Umbilical cord (tissue), 2 donors: Measurements from ENCODE around the gene LARP1. TPM values are rescaled to one million over a fixed set of nuclear protein-coding genes. Genes with fewer than 3 reads are reported as not detected.
"Not testable (repeated sequence)": the region's sequence is repeated elsewhere in the genome, so short reads cannot be mapped to it uniquely, and the experiment has no call there.

ENCODE experiments used
- DNase-seq: peaks from one replicate; pipeline ENCODE4 v3.0.0-alpha.2; 2015; ENCODE audit warnings: low spot score
- total RNA-seq: library from RNA; depleted of rRNA; stranded (reverse); fragments of >200 nt; gene quantifications from one replicate; pipeline ENCODE4 v1.2.3, GENCODE V29; 2014; ENCODE audit warnings: low replicate concordance; ENCODE audit not compliant: insufficient read depth

Gene LARP1
- total RNA-seq, 1 donor from 2014 or later, result 24.8 TPM

DNA sequence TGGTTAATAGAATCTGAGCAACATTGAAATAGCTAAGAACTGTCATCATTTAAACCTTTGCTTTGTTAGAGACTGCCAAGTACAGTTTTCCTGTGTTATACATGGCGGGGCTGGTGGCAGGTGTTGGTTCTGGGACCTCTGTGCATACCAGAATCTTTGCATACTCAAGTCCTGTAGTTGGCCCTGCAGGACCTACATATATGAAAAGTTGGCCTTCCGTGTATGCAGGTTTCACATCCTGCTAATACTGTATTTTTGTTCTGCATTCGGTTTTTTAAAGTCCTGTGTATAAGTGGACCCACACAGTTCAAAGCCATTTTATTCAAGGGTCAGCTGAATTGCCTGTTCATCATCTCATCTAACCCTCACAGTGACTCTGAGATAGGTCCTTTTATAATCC is 36.4 kb downstream of the LARP1 start:
- DNase-seq, result no peak

DNA sequence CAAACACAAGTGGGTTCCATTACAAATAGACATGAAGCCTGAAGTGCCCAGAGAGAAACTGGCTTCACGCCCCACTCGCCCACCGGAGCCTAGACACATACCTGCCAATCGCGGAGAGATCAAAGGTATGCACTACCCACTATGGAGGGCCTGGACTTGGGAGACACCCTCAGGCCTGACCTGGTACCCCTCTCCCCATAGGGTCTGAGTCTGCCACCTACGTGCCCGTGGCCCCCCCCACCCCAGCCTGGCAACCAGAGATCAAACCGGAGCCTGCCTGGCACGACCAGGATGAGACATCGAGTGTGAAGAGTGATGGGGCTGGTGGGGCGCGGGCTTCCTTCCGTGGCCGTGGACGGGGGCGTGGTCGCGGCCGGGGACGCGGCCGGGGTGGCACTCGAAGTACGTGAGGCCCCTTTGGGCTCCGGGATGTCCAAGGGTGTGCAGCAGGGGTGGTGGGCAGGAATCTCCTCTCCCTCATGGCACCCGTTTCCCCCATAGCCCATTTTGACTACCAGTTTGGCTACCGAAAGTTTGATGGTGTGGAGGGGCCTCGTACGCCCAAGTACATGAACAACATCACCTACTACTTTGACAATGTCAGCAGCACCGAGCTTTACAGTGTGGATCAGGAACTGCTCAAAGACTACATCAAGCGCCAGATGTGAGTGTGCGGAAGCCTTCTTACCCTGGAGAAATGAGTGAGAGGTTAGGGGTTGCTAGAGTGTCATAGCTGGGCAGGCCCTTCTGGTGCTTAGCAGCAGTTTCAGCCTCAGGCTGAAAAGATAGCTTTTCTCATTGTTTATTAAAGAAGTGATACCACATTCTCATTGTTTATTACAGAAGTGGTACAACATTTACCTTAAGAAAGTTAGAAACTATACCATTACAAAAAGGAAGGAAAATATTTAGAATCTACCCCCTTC is 38.7 kb downstream of the LARP1 start:
- no peak for DNase-seq

DNA sequence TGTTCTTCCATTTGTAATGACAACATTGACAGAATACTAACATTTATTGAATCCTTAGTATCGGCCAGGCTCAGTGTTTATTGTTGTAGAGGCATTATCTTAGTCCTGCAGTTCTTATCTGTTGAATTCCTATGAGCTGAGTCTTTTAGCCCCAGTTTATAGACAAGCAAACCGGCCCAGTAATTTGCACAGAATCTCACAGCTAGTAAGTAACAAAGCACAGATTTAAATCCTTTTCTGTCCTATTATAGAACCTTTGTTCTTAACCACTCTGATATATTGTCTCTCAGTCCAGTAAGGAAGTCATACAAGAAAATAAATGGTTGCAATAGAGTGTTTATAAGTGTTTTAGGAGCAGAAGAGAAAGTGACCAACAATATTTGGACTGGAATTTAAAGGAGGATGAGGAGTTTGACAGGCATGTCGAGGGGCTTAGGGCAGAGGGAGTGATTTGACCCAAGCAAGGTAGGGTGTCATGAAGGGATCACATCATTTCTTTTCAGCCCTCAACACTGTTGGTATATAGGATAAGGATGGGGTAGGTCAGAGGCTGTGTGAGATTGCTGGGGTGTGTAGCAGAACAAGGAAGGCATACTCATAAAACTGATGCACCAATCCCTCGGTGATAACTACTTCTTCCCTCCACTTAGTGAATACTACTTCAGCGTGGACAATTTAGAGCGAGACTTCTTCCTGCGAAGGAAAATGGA is 39.5 kb downstream of the LARP1 start:
- DNase-seq, result peak; percentile 50

DNA sequence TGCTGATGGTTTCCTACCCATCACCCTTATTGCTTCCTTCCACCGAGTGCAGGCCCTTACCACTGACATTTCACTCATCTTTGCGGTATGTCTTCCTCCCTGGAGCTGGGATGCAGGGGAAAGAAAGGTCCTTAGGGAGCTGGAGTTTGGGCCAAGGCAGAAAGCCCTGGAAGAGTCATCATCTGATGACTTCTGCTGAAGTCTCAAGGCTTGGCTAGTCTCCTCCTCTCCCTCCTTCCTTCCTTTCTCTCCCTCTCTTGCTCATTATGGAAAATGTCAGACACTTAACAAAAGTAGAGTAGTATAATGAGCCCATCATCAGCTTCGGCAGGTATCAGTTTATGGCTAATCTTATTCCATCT is 40.0 kb downstream of the LARP1 start:
- no peak for DNase-seq

DNA sequence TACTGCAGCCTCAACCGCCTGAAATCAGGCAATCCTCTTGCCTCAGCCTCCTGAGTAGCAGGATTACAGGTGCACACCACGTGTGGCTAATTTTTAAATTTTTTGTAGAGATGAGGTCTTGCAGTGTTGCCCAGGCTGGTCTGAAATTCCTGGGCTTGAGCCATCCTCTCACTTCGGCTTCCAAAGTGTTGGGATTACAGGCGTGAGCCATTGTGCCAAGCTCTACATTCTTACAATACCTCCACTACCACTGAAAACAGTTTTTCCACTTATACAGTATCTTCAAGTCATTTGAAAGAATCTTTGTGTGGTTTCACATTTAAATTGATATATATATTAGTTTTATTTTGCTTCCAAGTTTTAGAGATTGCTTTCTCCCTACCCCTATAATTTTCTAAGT is 42.6 kb downstream of the LARP1 start:
- DNase-seq, result no peak

DNA sequence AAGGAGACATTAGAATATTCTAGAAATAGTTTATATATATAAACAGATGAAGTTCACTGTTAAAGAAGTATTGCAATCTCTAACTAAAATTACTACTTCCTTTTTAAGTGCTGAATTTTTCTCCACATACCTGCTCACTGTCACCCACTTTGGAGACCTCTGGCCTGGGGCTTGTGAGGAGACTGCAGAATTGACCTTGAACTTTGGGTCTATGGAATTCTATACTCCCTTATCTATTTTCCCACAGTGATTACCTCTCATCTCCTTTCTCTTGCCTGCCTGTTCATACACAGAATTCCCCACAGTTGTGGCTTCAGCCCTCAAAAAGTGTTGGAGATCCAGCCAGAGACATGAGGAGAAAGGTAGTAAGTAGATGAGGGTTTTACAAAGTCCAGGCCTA is 45.4 kb downstream of the LARP1 start:
- no peak for DNase-seq

DNA sequence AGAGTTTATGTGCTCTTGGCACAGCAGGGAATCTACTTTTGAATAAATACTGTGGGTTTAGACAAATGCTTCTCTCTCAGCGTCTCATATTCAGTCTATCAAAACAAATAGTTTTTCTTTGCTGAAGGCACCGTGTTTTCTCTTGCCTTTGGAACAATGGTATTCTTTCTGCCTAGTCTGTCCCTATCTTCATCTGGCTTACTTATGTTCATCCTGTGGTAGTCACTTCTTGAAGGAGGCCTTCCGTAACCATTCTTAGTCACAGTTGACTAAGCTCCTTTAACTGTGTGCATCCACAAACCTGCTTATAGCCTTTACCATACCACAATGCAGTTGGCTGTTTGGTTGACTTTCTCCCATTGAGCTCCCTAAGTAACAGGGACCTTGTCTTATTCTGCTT is 45.9 kb downstream of the LARP1 start:
- no peak for DNase-seq

DNA sequence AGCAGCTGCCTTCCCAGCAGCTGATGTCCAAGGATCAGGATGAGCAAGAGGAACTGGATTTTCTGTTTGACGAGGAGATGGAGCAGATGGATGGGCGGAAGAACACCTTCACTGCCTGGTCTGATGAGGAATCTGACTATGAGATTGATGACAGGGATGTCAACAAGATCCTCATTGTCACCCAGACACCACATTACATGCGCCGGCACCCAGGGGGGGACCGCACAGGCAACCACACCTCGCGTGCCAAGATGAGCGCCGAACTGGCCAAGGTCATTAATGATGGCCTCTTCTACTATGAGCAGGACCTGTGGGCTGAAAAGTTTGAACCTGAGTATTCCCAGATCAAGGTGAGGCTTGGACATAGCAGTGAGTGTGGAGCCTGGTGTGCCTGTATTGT is 46.9 kb downstream of the LARP1 start:
- no peak for DNase-seq

DNA sequence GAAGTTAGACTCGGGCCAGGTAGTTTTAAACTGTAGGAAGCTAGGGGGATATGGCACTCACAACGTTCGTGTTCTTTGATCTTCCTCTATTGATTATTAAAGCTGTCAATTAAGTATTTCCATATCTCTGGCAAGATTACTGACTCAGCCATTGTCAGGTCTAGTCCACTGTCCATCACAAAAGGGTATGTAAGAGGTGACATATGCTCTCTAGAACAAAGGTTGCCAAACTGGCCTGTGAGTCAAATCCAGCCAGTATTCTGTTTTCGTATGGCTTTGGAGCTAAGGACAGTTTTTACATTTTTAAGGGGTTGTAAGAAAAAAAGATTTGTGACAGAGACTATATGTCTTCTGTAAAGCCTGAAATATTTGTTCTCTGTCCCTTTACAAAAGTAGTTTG is 51.0 kb downstream of the LARP1 start:
- no peak for DNase-seq

DNA sequence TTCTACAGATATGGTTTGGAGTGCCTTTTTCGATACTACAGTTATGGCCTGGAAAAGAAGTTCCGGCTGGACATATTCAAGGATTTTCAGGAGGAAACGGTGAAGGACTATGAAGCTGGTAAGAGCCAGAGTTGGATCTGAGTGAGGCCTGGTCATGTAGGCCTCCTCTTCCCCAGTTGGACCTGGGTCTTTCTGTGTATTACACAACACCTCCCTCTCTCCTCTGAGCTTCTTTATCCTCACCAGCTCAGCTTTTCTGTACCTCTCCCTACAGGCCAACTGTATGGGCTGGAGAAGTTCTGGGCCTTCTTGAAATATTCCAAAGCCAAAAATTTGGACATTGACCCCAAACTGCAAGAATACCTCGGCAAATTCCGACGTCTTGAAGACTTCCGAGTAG is 56.1 kb downstream of the LARP1 start:
- no peak for DNase-seq

DNA sequence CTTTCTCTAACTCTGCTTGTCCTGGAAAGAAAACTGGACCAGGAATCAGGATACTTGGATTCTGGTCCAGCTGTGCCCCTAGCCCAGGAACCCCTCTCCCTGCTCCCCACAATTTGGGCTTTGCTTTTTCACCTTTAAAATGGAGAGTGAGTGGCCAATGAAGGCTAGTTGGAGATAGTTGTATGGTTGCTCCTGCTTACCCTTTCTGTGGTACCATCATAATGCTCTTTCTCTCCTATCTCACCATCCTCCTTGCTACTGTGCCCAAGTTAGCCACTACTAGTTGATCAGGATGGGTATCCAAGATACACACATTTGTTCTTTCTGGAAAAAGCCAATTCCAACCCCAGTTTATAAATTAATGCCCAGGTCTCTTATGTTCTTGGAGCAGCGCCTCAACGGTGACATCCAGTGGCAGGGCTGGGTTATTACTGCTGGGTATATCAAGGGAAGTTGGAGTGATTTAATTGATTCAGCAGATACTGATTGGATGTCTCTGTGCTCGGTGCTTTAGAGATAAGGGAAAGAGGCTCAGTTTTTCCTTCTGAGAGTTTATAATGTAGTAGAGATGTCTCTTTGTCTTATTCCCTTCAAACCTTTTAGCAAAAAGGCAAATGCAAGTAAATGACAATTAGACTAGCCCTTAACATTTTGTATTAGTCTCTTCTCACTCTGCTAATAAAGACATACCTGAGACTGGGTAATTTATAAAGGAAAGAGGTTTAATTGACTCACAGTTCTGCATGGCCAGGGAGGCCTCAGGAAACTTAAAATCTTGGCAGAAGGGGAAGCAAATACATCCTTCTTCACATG is 56.7 kb downstream of the LARP1 start:
- DNase-seq, result peak; percentile 55

DNA sequence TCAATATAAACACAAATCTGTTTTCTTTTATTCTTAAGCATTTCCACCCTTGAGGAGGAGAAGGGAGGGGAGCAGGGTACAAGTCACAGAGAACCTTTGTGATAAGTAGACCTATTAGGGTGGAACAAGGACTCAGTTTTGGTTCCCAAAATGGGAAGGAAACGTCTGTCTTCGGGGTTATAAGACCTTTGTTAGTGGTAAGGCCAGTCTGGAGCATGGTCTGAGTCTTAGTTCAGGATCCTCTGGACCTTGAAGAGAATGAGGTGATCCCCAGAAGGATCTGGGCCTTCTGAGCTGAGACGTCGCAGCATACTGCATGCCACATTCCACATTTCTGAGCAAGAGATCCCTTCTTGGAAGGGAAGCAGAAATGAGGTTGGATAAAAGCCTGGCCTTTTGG is 58.0 kb downstream of the LARP1 start:
- DNase-seq, result no peak

DNA sequence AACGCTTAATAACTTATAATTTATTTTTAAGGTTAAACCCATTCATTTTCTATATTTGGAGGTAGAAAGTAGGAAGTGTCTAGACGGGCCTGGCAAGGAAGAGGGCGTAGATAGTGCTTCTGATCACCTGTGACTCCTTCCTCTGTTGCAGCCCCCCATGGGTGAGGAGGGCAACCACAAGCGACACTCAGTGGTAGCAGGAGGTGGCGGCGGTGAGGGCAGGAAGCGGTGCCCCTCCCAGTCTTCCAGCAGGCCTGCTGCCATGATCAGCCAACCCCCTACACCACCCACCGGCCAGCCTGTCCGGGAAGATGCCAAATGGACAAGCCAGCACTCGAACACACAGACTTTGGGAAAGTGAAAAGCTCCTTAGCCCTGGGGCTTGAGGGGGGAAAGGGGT is 58.6 kb downstream of the LARP1 start:
- no peak for DNase-seq

DNA sequence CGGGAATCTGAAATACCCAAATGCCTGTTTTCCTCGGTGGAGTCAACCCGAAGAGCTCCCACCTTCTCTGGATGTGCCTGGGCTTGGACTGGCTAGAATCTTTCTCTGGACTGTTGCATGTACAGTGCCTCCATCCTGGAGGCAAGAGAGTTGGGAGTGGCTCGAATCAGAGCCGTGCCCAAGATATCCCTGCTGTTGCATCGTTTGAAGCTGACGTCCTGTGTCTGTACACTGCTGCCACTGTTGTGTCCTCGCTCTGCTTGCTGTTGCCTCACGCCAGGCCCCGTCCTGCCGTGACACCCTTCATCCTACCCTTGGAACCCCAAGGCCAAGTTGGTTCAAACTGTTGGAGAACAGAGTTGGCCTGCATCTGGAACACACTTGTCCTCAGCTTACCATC is 59.8 kb downstream of the LARP1 start:
- DNase-seq, result no peak

DNA sequence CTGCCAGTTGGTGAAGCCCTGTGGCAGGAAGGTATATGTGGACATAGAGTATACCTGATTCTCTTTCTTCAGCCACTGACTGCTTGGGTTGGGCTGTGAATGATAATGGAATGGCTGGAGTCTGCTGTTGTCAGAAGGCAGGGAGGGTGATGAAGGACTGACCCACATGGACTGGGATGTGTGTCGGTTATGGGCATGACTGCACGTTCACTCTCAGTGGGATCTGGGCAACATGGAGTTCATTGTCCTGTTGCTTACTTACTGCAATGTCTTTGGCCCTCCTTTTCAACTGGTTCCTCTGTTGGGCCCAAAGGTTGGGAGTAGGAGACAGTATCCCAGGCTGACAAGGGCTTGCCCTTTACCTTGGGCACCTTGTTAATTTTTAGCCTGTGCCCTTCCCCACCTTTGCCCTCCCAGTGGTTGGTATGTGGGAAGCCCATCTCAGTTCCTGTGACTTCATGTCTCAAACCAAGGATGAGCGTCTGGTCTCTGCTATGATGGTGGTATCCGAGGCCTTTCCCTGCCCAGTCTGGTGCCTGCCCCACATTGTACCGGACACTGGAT is 60.6 kb downstream of the LARP1 start:
- no peak for DNase-seq

DNA sequence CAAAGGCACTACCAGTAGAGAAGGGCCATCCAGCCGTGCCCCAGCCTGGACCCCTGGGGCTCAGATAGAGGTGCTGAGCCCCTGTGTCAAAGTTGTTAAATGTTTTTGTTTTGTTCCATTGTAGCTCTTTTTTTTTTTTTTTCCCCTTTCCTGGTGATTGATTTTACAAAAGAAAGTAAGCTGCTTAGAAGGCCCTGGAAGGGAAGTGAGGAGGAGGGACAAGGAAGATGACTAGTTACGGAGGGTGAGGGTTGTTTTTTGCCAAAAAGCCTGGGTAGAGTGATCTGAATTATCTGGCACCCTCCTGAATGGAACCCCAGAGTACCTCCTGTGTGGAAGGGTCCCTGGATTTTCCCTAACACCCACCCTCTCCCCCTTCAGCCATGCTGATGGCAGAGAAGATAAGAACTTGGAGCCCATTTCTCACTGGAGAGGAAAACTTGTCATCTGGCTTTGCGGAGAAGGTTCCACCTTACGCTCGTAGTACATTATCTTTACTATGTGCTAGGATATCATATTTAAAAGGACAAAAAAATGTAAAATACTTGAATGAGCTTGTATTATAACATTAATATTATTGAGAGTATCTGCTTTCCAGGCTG is 61.8 kb downstream of the LARP1 start:
- no peak for DNase-seq

DNA sequence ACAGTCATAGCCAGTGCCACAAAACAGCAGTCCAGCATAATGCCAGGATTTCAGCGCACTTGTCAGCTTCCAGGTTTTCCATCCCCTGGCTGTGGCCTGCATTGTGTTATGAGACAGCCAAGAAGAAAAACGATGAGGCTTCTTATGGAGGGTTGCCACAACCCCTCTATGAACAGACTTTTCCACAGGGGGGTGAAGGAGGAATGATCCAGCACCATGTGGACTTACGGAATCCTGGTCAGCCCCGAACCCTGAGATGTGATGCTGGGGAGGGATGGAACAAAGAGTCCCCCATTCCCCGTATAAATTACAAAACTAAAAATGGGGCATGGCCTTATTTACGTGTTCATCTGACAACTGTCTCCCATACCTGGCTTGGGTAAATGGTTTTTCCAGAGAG is 62.6 kb downstream of the LARP1 start:
- no peak for DNase-seq

DNA sequence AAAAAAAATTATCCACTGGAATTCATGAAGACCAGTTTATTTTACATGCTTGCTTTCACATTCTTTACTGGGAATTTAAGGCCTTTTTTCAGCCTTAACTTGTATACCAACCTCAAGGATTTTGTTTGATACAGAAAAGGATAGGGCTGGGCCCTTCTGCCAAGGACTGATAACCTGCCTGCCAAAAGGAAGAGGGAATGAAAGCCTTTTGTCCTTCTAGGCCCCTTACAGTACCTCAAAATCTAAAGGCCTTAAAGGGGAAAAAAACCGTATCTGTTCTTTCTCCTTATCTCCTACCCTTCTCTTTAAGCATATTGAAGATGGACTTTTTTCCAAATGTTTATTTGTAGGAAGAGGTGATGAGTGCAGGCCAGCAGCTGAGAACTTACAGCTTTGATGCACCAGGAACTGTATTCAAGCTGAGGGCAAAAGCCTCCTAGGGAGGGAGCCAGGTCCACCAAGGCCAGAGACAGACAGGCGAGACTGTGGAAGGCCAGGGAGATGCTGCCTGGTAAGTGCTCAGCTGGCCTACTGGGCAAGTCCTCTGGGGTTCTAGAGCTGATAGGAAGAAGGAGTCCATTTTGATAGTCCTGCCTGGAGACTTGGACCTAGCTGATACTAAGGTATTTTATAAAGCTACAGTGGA is 63.4 kb downstream of the LARP1 start:
- DNase-seq, result no peak

DNA sequence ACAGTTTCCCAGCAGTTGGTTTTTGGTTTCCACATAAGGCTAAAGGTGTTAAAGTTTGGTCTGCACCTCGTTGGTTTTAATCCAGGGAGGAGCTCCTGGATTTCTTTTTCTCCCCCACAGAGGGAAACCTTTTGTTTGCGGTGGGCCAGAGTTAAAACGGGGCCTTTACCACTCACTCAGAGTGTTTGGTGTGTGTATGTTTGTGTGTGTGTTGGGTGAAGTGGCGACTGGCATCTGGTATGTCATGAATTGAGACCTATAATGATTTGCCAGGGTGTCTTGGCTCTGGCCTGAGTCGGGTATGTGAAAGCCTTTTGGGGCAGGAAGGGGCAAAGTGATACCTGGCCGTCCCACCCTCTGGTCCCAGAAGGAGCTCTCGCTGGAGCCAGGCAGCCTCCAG is 64.4 kb downstream of the LARP1 start:
- DNase-seq, result no peak

DNA sequence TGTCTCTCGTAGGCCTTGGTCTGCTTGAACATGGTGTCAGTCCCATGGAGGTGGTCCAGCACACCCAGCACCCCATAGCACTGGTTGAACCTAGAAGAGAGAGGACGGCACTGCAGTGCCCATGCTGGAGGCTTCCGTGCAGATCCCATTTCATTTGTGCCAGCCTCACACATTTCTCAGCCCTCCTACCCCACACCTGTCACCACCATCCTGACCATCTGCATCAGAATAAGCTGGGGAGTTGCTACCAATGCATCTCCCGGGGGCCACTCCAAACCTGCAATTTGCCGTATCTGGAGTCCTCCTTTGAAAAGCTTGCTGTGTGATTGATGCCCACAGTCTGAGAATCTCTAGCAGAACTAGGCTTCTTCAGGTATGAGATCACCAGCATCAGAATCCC is 65.2 kb downstream of the LARP1 start:
- no peak for DNase-seq

DNA sequence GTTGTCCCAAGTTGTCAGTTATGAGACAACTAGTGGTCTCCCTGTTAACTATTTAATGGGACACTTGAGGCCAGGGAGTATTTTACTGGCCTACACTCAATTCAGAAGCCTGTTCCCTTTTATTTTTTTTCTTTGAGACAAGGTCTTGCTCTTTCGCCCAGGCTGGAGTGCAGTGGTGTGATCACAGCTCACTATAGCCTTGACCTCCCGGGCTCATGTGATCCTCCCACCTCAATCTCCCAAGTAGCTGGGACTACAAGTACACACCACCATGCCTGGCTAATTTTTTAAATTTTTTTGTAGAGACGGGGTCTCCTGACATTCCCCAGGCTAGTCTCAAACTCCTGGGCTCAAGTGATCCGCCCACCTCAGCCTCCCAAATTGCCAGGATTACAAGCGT is 67.7 kb downstream of the LARP1 start:
- not testable (repeated sequence) for DNase-seq
